ENCODE measurements around the gene SRBD1. TPM values are rescaled to one million over a fixed set of nuclear protein-coding genes. Genes with fewer than 3 reads are reported as not detected.
A peak's percentile ranks its signal among the peaks of the same experiment; 100 is the strongest.

SRBD1 gene
- total and polyA plus RNA-seq, 2 experiments from 2014 or later, result 27.4 to 46.3 TPM

DNA sequence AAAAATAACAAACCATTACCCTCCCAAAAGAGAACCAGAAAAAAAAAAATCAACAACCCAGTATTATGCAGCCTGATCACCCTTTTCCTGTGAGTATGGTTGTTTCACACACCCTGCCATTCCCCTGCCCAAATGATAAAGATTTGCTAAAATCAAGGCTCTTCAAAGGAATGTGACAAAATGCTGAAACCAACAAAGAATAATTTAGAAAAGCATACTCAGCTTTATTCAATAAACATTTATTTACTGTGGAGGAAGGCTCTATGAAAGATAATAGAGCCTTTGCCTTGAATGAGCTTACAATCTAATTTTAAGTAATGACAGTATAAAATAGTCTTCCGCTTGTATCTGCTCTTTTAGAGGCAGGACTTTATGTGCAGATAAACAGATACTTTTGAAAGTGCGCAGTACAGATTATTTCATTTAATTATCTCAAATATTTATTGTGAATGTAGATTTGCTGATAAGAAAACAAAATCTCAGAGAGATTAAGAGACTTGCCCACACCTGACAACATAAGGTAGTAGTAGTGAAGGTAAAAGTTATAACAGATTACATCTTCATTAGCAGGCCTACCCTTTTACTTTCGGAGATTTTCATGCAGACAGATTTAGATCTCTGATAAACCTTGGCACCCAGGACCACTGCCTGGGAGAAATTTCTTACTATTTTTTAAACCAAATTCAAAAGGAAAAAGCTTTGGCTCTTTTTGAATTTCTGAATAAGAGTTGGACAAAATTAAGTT lies 211.9 kb downstream of the SRBD1 start:
- no peak for DNase-seq (ENCODE audit: low spot score)
- Histone ChIP-seq H3K4me2 (no peak overlapping the region), H4K20me1 (replicated peaks; ENCODE audit: insufficient read depth) (no peaks in the 10 kb centered on the region), H3K36me3 (ENCODE audit: insufficient read depth) (no peaks in the 10 kb centered on the region), H3K9me2 (ENCODE audit: insufficient read depth) (no peaks in the 10 kb centered on the region), H2AFZ (no peak overlapping the region), H3K27ac (ENCODE audit: low read depth) (peak overlapping the region; percentile 0; the same call in 1 of the 2 replicates), H3K79me2 (replicated peaks; ENCODE audit: insufficient read depth) (no peaks in the 10 kb centered on the region), H3K4me3 (no peak overlapping the region), H3K27me3 (ENCODE audit: insufficient read depth) (no peaks in the 10 kb centered on the region), H3K4me1 (ENCODE audit: insufficient read depth) (peaks cover 47% of the 10 kb centered on the region), H3F3A (replicated peaks; ENCODE audit: low read depth) (no peaks in the 10 kb centered on the region)
- H3K9me3 Mint-ChIP-seq, result no peaks in the 10 kb centered on the region
- peaks cover 2% of the 10 kb centered on the region for H3K27me3 Mint-ChIP-seq (ENCODE audit: insufficient read depth, low read depth, poor library complexity)
- H3K4me3 Mint-ChIP-seq, result no peak overlapping the region
- ATAC-seq, result no peak
- peaks cover 62% of the 10 kb centered on the region for H3K4me1 Mint-ChIP-seq
- no peak for TF ChIP-seq ZNF331 (CRISPR knock-in tag; IDR thresholded peaks at IDR 0.05; ENCODE audit: low read depth)
- TF ChIP-seq REST (IDR thresholded peaks at IDR 0.05; ENCODE audit: unreplicated experiment), result no peak
- no peak for TF ChIP-seq ZNF114 (CRISPR knock-in tag; IDR thresholded peaks at IDR 0.05)
- TF ChIP-seq CTCF (conservative IDR thresholded peaks at IDR 0.05; ENCODE audit: low read depth in 2 of 2), result no peak
- TF ChIP-seq, protein P1, sequence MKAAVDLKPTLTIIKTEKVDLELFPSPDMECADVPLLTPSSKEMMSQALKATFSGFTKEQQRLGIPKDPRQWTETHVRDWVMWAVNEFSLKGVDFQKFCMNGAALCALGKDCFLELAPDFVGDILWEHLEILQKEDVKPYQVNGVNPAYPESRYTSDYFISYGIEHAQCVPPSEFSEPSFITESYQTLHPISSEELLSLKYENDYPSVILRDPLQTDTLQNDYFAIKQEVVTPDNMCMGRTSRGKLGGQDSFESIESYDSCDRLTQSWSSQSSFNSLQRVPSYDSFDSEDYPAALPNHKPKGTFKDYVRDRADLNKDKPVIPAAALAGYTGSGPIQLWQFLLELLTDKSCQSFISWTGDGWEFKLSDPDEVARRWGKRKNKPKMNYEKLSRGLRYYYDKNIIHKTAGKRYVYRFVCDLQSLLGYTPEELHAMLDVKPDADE (IDR thresholded peaks at IDR 0.05), result no peak
- TF ChIP-seq NANOG (IDR thresholded peaks at IDR 0.05; ENCODE audit: borderline replicate concordance), result no peak
- no peak for TF ChIP-seq CREB1 (CRISPR knock-in tag; IDR thresholded peaks at IDR 0.05; ENCODE audit: low read depth)
- no peak for TF ChIP-seq STAT1 (IDR thresholded peaks at IDR 0.05; ENCODE audit: unreplicated experiment)
- TF ChIP-seq JUNB (IDR thresholded peaks at IDR 0.05; ENCODE audit: unreplicated experiment), result no peak
- no peak for TF ChIP-seq EZH2phosphoT487 (IDR thresholded peaks at IDR 0.05; ENCODE audit: unreplicated experiment)
- TF ChIP-seq POLR2AphosphoS5 (IDR thresholded peaks at IDR 0.05; ENCODE audit: low read depth), result no peak
- no peak for TF ChIP-seq EZH2 (IDR thresholded peaks at IDR 0.05; ENCODE audit: low read depth, unreplicated experiment)
- TF ChIP-seq, protein P2, sequence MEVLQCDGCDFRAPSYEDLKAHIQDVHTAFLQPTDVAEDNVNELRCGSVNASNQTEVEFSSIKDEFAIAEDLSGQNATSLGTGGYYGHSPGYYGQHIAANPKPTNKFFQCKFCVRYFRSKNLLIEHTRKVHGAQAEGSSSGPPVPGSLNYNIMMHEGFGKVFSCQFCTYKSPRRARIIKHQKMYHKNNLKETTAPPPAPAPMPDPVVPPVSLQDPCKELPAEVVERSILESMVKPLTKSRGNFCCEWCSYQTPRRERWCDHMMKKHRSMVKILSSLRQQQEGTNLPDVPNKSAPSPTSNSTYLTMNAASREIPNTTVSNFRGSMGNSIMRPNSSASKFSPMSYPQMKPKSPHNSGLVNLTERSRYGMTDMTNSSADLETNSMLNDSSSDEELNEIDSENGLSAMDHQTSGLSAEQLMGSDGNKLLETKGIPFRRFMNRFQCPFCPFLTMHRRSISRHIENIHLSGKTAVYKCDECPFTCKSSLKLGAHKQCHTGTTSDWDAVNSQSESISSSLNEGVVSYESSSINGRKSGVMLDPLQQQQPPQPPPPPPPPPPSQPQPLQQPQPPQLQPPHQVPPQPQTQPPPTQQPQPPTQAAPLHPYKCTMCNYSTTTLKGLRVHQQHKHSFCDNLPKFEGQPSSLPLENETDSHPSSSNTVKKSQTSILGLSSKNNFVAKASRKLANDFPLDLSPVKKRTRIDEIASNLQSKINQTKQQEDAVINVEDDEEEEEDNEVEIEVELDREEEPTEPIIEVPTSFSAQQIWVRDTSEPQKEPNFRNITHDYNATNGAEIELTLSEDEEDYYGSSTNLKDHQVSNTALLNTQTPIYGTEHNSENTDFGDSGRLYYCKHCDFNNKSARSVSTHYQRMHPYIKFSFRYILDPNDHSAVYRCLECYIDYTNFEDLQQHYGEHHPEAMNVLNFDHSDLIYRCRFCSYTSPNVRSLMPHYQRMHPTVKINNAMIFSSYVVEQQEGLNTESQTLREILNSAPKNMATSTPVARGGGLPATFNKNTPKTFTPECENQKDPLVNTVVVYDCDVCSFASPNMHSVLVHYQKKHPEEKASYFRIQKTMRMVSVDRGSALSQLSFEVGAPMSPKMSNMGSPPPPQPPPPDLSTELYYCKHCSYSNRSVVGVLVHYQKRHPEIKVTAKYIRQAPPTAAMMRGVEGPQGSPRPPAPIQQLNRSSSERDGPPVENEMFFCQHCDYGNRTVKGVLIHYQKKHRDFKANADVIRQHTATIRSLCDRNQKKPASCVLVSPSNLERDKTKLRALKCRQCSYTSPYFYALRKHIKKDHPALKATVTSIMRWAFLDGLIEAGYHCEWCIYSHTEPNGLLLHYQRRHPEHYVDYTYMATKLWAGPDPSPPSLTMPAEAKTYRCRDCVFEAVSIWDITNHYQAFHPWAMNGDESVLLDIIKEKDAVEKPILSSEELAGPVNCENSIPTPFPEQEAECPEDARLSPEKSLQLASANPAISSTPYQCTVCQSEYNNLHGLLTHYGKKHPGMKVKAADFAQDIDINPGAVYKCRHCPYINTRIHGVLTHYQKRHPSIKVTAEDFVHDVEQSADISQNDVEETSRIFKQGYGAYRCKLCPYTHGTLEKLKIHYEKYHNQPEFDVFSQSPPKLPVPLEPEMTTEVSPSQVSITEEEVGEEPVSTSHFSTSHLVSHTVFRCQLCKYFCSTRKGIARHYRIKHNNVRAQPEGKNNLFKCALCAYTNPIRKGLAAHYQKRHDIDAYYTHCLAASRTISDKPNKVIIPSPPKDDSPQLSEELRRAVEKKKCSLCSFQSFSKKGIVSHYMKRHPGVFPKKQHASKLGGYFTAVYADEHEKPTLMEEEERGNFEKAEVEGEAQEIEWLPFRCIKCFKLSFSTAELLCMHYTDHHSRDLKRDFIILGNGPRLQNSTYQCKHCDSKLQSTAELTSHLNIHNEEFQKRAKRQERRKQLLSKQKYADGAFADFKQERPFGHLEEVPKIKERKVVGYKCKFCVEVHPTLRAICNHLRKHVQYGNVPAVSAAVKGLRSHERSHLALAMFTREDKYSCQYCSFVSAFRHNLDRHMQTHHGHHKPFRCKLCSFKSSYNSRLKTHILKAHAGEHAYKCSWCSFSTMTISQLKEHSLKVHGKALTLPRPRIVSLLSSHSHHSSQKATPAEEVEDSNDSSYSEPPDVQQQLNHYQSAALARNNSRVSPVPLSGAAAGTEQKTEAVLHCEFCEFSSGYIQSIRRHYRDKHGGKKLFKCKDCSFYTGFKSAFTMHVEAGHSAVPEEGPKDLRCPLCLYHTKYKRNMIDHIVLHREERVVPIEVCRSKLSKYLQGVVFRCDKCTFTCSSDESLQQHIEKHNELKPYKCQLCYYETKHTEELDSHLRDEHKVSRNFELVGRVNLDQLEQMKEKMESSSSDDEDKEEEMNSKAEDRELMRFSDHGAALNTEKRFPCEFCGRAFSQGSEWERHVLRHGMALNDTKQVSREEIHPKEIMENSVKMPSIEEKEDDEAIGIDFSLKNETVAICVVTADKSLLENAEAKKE (CRISPR knock-in tag; IDR thresholded peaks at IDR 0.05), result no peak
- no peaks in the 10 kb centered on the region for H3K36me3 Mint-ChIP-seq (ENCODE audit: low read depth)
- peak overlapping the region; percentile 51; the same call in 1 of the 2 replicates for H3K27ac Mint-ChIP-seq
